SU-DHL-6 (cell line): Measurements from ENCODE around the gene HERC3.

Experiments
- EZH2phosphoT487 ChIP-seq: fragments of 200-600 bp; sonication (generic), shearing (Covaris generic); conservative IDR thresholded peaks from 2 replicates; pipeline ENCODE4 v1.6.1; 2018; ENCODE audit warnings: mild to moderate bottlenecking, antibody characterized with exemption, low read length, moderate library complexity, mixed read lengths
- TF ChIP-seq, protein P1 (sequence below): fragments of 200-600 bp; sonication (generic); IDR thresholded peaks from one replicate; pipeline ENCODE4 v1.5.1; 2017; ENCODE audit warnings: antibody characterized with exemption, mild to moderate bottlenecking, low read length, moderate library complexity; ENCODE audit not compliant: insufficient read depth, poor library complexity, severe bottlenecking

DNA sequence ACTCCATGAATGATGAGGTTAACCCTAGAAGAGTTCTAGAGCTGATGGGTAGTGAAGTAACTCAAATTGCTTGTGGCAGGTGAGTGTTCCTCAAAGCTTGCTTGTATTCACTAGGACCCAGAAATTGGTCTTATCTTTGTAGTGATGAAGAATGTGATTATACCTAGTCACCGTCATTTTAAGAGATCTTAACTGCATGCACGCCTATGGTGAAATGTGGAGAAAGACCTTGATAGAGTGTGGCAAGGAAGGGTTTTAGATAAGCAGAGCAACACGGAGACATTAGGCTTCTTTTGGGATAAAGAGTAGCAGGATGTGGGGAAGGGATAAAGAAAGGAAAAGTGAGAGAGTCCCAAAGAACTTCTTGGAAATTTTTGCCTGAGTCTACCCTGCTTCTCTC, 62.9 kb downstream of the HERC3 start:
- TF ChIP-seq, protein P1, sequence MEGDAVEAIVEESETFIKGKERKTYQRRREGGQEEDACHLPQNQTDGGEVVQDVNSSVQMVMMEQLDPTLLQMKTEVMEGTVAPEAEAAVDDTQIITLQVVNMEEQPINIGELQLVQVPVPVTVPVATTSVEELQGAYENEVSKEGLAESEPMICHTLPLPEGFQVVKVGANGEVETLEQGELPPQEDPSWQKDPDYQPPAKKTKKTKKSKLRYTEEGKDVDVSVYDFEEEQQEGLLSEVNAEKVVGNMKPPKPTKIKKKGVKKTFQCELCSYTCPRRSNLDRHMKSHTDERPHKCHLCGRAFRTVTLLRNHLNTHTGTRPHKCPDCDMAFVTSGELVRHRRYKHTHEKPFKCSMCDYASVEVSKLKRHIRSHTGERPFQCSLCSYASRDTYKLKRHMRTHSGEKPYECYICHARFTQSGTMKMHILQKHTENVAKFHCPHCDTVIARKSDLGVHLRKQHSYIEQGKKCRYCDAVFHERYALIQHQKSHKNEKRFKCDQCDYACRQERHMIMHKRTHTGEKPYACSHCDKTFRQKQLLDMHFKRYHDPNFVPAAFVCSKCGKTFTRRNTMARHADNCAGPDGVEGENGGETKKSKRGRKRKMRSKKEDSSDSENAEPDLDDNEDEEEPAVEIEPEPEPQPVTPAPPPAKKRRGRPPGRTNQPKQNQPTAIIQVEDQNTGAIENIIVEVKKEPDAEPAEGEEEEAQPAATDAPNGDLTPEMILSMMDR, result no peak
- TF ChIP-seq EZH2phosphoT487, result no peak
